WERI-Rb-1 (cell line): ENCODE results near the gene KLHL11.

ENCODE experiments used
- DNase-seq: peaks from one replicate; pipeline ENCODE4 v3.0.0-alpha.2; 2020
- H3K27ac ChIP-seq: fragments of 250-450 bp; sonication (Bioruptor Pico); 2 replicates; pipeline ENCODE4 v1.5.1; 2020; ENCODE audit warnings: mild to moderate bottlenecking, moderate library complexity
- H3K27me3 ChIP-seq: fragments of 250-450 bp; sonication (Bioruptor Pico); 2 replicates; pipeline ENCODE4 v1.5.1; 2021; ENCODE audit warnings: mild to moderate bottlenecking, low read depth, moderate library complexity; ENCODE audit not compliant: insufficient read depth, severe bottlenecking
- H3K36me3 ChIP-seq: fragments of 250-450 bp; sonication (Bioruptor Pico); 2 replicates; pipeline ENCODE4 v1.5.1; 2020; ENCODE audit warnings: mild to moderate bottlenecking, moderate library complexity
- H3K4me3 ChIP-seq: 2 replicates; pipeline ENCODE4 v1.5.1; 2011; ENCODE audit warnings: low read depth, mild to moderate bottlenecking, control low read depth, low read length
- H3K9me3 ChIP-seq: fragments of 250-450 bp; sonication (Bioruptor Pico); 2 replicates; pipeline ENCODE4 v1.5.1; 2021; ENCODE audit warnings: mild to moderate bottlenecking, moderate library complexity; ENCODE audit not compliant: severe bottlenecking
- TF ChIP-seq, protein P1 (sequence below): IDR thresholded peaks from 2 replicates; pipeline ENCODE4 v1.5.1; 2011; ENCODE audit warnings: low read depth, mild to moderate bottlenecking, control low read depth, inconsistent platforms, low read length

Gene KLHL11

GRCh38 chr17:41813152-41813680 lies 52.0 kb downstream of the KLHL11 start:
- peak overlapping the region; percentile 96 for H3K27ac ChIP-seq
- H3K36me3 ChIP-seq, result peaks cover 32% of the 10 kb centered on the region
- H3K4me3 ChIP-seq, result peak overlapping the region; percentile 77
- TF ChIP-seq, protein P1, sequence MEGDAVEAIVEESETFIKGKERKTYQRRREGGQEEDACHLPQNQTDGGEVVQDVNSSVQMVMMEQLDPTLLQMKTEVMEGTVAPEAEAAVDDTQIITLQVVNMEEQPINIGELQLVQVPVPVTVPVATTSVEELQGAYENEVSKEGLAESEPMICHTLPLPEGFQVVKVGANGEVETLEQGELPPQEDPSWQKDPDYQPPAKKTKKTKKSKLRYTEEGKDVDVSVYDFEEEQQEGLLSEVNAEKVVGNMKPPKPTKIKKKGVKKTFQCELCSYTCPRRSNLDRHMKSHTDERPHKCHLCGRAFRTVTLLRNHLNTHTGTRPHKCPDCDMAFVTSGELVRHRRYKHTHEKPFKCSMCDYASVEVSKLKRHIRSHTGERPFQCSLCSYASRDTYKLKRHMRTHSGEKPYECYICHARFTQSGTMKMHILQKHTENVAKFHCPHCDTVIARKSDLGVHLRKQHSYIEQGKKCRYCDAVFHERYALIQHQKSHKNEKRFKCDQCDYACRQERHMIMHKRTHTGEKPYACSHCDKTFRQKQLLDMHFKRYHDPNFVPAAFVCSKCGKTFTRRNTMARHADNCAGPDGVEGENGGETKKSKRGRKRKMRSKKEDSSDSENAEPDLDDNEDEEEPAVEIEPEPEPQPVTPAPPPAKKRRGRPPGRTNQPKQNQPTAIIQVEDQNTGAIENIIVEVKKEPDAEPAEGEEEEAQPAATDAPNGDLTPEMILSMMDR, result no peak
- no peak for DNase-seq
- no peaks in the 10 kb centered on the region for H3K27me3 ChIP-seq
- no peaks in the 10 kb centered on the region for H3K9me3 ChIP-seq

- peak; percentile 94 for DNase-seq
- Histone ChIP-seq H3K9me3 (no peaks in the 10 kb centered on the region), H3K27me3 (no peaks in the 10 kb centered on the region), H3K4me3 (peak within 1 kb of the TSS; percentile 77), H3K36me3 (peaks cover 33% of the 10 kb centered on the region), H3K27ac (peak within 1 kb of the TSS; percentile 96)
- TF ChIP-seq, protein P1, result no peak
Measured at GRCh38 chr17:41812381-41813151, 52.7 kb downstream of the KLHL11 start, which contains the start of gene FKBP10. TSS of gene FKBP10 (plus strand) at chr17:41813004. CDS start at chr17:41813035, 31 bp downstream.

- Histone ChIP-seq H3K36me3 (peaks cover 36% of the 10 kb centered on the region), H3K9me3 (no peaks in the 10 kb centered on the region), H3K27ac (peak within 1 kb of the TSS; percentile 96), H3K27me3 (no peaks in the 10 kb centered on the region), H3K4me3 (peak within 1 kb of the TSS; percentile 77)
- TF ChIP-seq, protein P1, result peak; percentile 98
- DNase-seq, result peak; percentile 91
Measured at GRCh38 chr17:41811549-41812380, 53.5 kb downstream of the KLHL11 start, which contains the start of gene P3H4. TSS of gene P3H4 (minus strand) at chr17:41811949. CDS start at chr17:41811915, 34 bp downstream.

DNA sequence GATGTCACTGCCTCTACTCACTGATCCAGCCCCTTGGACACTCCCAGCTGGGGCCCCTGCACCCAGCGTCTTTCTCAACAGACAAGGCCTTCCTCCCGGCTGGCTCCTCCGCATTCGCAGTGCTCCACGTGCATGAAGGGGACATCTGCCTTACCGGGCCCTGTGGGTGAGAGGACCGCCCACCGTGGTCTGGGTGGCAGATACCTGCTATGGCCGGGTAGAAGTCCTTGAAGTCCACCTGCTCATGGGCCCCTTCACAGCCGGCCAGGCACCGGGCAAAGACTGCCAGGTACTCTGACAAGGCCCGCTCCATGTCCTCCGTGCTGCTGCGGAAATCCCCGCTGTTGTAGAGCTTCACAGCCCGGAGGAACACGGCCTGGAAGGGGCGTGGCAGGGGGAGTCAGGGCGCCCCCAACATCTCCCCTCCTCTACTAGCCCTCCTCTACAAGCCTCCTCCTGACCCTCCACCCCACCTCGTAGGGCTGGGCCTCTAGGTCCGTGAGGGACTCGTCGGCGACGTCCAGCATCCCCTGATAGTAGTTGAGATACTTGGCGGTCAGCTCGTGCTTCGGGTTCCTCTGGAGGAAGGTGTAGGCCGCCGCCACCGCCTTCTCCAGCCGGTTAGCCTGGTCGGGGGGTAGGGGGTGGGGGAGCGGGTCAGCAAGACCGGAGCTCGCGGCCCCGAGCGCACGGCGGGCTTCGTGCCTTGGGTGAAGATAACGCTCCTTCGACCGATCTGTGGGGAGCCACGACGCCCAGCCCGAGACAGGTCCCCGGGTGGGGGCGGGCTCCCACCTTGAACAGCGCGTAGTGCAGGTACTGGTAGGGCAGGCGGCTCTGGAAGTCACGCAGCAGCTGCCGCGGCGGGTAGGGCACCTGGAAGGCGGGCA lies 54.3 kb downstream of the KLHL11 start:
- Histone ChIP-seq H3K27ac (peak overlapping the region; percentile 96), H3K4me3 (peak overlapping the region; percentile 77), H3K27me3 (no peaks in the 10 kb centered on the region), H3K36me3 (peaks cover 40% of the 10 kb centered on the region), H3K9me3 (no peaks in the 10 kb centered on the region)
- TF ChIP-seq, protein P1, result no peak
- peak; percentile 61 for DNase-seq
